SK-N-SH treated with all-trans-retinoic acid at 6 μM for 48 hours (cell line): Measurements from ENCODE around the gene UBE2E3.

Source experiments
- ATAC-seq: fragments of 200-7000 bp; cut with Tn5 transposase; 3 replicates; pipeline ENCODE4 v1.9.1; 2020; ENCODE audit warnings: mild to moderate bottlenecking, moderate library complexity
- BACH2 ChIP-seq: fragments of 250-450 bp; sonication (Bioruptor Pico); IDR thresholded peaks from 2 replicates; pipeline ENCODE4 v1.9.0; 2021; ENCODE audit warnings: mild to moderate bottlenecking, borderline replicate concordance
- CSDC2 ChIP-seq: fragments of 250-450 bp; sonication (Bioruptor Pico); IDR thresholded peaks from 2 replicates; pipeline ENCODE4 v1.5.0; 2020; ENCODE audit warnings: mild to moderate bottlenecking, moderate library complexity
- CSRNP3 ChIP-seq: fragments of 250-450 bp; sonication (Bioruptor Pico); IDR thresholded peaks from 2 replicates; pipeline ENCODE4 v1.5.1; 2021; ENCODE audit warnings: mild to moderate bottlenecking, moderate library complexity
- ESRRG ChIP-seq: fragments of 250-450 bp; sonication (Bioruptor Pico); IDR thresholded peaks from 2 replicates; pipeline ENCODE4 v1.6.1; 2021; ENCODE audit warnings: mild to moderate bottlenecking
- GLIS3 ChIP-seq: fragments of 250-450 bp; sonication (Bioruptor Pico); IDR thresholded peaks from 2 replicates; pipeline ENCODE4 v1.5.0; 2020; ENCODE audit warnings: mild to moderate bottlenecking, moderate library complexity
- ISL1 ChIP-seq: fragments of 250-450 bp; sonication (Bioruptor Pico); IDR thresholded peaks from 2 replicates; pipeline ENCODE4 v2.1.2; 2022; ENCODE audit warnings: mild to moderate bottlenecking, moderate library complexity
- OSR1 ChIP-seq: fragments of 250-450 bp; sonication (Bioruptor Pico); IDR thresholded peaks from 2 replicates; pipeline ENCODE4 v1.8.0; 2022; ENCODE audit warnings: moderate library complexity, mild to moderate bottlenecking, inconsistent platforms
- POU6F1 ChIP-seq: fragments of 250-450 bp; sonication (Bioruptor Pico); IDR thresholded peaks from 2 replicates; pipeline ENCODE4 v1.8.0; 2021; ENCODE audit warnings: low read depth, mild to moderate bottlenecking, moderate library complexity, borderline replicate concordance
- PPARA ChIP-seq: fragments of 250-450 bp; sonication (Bioruptor Pico); IDR thresholded peaks from 2 replicates; pipeline ENCODE4 v1.5.0; 2020; ENCODE audit warnings: mild to moderate bottlenecking, borderline replicate concordance
- RARB ChIP-seq: fragments of 250-450 bp; sonication (Bioruptor Pico); IDR thresholded peaks from 2 replicates; pipeline ENCODE4 v1.8.0; 2021; ENCODE audit warnings: mild to moderate bottlenecking, moderate library complexity
- SNAI2 ChIP-seq: fragments of 250-450 bp; sonication (Bioruptor Pico); IDR thresholded peaks from 2 replicates; pipeline ENCODE4 v1.5.0; 2020; ENCODE audit warnings: mild to moderate bottlenecking, moderate library complexity
- TCF4 ChIP-seq: fragments of 250-450 bp; sonication (Bioruptor Pico); IDR thresholded peaks from 2 replicates; pipeline ENCODE4 v1.8.0; 2021; ENCODE audit warnings: mild to moderate bottlenecking, moderate library complexity, borderline replicate concordance
- TOX ChIP-seq: fragments of 250-450 bp; sonication (Bioruptor Pico); IDR thresholded peaks from 2 replicates; pipeline ENCODE4 v1.8.0; 2021; ENCODE audit warnings: mild to moderate bottlenecking, moderate library complexity, borderline replicate concordance
- ZC3H10 ChIP-seq: fragments of 250-450 bp; sonication (Bioruptor Pico); IDR thresholded peaks from 2 replicates; pipeline ENCODE4 v1.5.1; 2021; ENCODE audit warnings: mild to moderate bottlenecking, moderate library complexity
- ZFP3 ChIP-seq: fragments of 250-450 bp; sonication (Bioruptor Pico); IDR thresholded peaks from 2 replicates; pipeline ENCODE4 v1.5.0; 2020; ENCODE audit warnings: mild to moderate bottlenecking, moderate library complexity
- ZFP30 ChIP-seq: fragments of 450-650 bp; formaldehyde crosslinking; IDR thresholded peaks from 2 replicates; pipeline ENCODE4 v1.5.0; 2022; ENCODE audit warnings: mild to moderate bottlenecking, moderate library complexity
- ZNF70 ChIP-seq: fragments of 450-650 bp; formaldehyde crosslinking; IDR thresholded peaks from 2 replicates; pipeline ENCODE4 v1.5.0; 2020; ENCODE audit warnings: mild to moderate bottlenecking, moderate library complexity
- ZNF8 ChIP-seq: fragments of 450-650 bp; formaldehyde crosslinking; IDR thresholded peaks from 2 replicates; pipeline ENCODE4 v1.5.0; 2020; ENCODE audit warnings: mild to moderate bottlenecking, moderate library complexity
- TF ChIP-seq, protein P1 (sequence below): fragments of 250-450 bp; sonication (Bioruptor Pico); IDR thresholded peaks from 2 replicates; pipeline ENCODE4 v1.5.0; 2020; ENCODE audit warnings: mild to moderate bottlenecking, moderate library complexity
- TF ChIP-seq, protein P2 (sequence below): fragments of 250-450 bp; sonication (Bioruptor Pico); IDR thresholded peaks from 2 replicates; pipeline ENCODE4 v1.8.0; 2020; ENCODE audit warnings: mild to moderate bottlenecking, moderate library complexity, borderline replicate concordance
- TF ChIP-seq, protein P3 (sequence below): fragments of 250-450 bp; sonication (Bioruptor Pico); IDR thresholded peaks from 2 replicates; pipeline ENCODE4 v1.5.1; 2020; ENCODE audit warnings: low read depth, mild to moderate bottlenecking, moderate library complexity

The UBE2E3 gene

GRCh38 chr2:180990337-180990736, 9.9 kb downstream of the UBE2E3 start:
- TF ChIP-seq PPARA (CRISPR knock-in tag) (no peak), ZFP30 (no peak), CSDC2 (no peak), POU6F1 (no peak), TOX (CRISPR knock-in tag) (no peak), ZNF8 (CRISPR knock-in tag) (no peak), TCF4 (CRISPR knock-in tag) (no peak), ZC3H10 (CRISPR knock-in tag) (no peak), ZNF70 (CRISPR knock-in tag) (no peak), ESRRG (CRISPR knock-in tag) (no peak), RARB (no peak), CSRNP3 (no peak), ISL1 (CRISPR knock-in tag) (no peak), OSR1 (CRISPR knock-in tag) (no peak)
- TF ChIP-seq, protein P1, sequence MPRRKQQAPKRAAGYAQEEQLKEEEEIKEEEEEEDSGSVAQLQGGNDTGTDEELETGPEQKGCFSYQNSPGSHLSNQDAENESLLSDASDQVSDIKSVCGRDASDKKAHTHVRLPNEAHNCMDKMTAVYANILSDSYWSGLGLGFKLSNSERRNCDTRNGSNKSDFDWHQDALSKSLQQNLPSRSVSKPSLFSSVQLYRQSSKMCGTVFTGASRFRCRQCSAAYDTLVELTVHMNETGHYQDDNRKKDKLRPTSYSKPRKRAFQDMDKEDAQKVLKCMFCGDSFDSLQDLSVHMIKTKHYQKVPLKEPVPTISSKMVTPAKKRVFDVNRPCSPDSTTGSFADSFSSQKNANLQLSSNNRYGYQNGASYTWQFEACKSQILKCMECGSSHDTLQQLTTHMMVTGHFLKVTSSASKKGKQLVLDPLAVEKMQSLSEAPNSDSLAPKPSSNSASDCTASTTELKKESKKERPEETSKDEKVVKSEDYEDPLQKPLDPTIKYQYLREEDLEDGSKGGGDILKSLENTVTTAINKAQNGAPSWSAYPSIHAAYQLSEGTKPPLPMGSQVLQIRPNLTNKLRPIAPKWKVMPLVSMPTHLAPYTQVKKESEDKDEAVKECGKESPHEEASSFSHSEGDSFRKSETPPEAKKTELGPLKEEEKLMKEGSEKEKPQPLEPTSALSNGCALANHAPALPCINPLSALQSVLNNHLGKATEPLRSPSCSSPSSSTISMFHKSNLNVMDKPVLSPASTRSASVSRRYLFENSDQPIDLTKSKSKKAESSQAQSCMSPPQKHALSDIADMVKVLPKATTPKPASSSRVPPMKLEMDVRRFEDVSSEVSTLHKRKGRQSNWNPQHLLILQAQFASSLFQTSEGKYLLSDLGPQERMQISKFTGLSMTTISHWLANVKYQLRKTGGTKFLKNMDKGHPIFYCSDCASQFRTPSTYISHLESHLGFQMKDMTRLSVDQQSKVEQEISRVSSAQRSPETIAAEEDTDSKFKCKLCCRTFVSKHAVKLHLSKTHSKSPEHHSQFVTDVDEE (CRISPR knock-in tag), result no peak
- TF ChIP-seq, protein P2, sequence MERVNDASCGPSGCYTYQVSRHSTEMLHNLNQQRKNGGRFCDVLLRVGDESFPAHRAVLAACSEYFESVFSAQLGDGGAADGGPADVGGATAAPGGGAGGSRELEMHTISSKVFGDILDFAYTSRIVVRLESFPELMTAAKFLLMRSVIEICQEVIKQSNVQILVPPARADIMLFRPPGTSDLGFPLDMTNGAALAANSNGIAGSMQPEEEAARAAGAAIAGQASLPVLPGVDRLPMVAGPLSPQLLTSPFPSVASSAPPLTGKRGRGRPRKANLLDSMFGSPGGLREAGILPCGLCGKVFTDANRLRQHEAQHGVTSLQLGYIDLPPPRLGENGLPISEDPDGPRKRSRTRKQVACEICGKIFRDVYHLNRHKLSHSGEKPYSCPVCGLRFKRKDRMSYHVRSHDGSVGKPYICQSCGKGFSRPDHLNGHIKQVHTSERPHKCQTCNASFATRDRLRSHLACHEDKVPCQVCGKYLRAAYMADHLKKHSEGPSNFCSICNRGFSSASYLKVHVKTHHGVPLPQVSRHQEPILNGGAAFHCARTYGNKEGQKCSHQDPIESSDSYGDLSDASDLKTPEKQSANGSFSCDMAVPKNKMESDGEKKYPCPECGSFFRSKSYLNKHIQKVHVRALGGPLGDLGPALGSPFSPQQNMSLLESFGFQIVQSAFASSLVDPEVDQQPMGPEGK (CRISPR knock-in tag), result no peak
- TF ChIP-seq, protein P3, sequence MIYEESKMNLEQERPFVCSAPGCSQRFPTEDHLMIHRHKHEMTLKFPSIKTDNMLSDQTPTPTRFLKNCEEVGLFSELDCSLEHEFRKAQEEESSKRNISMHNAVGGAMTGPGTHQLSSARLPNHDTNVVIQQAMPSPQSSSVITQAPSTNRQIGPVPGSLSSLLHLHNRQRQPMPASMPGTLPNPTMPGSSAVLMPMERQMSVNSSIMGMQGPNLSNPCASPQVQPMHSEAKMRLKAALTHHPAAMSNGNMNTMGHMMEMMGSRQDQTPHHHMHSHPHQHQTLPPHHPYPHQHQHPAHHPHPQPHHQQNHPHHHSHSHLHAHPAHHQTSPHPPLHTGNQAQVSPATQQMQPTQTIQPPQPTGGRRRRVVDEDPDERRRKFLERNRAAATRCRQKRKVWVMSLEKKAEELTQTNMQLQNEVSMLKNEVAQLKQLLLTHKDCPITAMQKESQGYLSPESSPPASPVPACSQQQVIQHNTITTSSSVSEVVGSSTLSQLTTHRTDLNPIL (CRISPR knock-in tag), result no peak

GRCh38 chr2:180990794-180991193, 10.4 kb downstream of the UBE2E3 start:
- ATAC-seq, result no peak

More at GRCh38 chr2:180990337-180990736, 9.9 kb downstream of the UBE2E3 start:
- no peak for ATAC-seq

More at GRCh38 chr2:180990794-180991193, 10.4 kb downstream of the UBE2E3 start:
- TF ChIP-seq, protein P1 (CRISPR knock-in tag), result no peak
- TF ChIP-seq ESRRG (CRISPR knock-in tag), result no peak
- no peak for TF ChIP-seq BACH2 (CRISPR knock-in tag)
- no peak for TF ChIP-seq SNAI2 (CRISPR knock-in tag)
- no peak for TF ChIP-seq RARB
- TF ChIP-seq PPARA (CRISPR knock-in tag), result no peak
- TF ChIP-seq OSR1 (CRISPR knock-in tag), result no peak
- no peak for TF ChIP-seq CSRNP3
- no peak for TF ChIP-seq TOX (CRISPR knock-in tag)
- no peak for TF ChIP-seq GLIS3 (CRISPR knock-in tag)
- no peak for TF ChIP-seq TCF4 (CRISPR knock-in tag)
- no peak for TF ChIP-seq ISL1 (CRISPR knock-in tag)
- no peak for TF ChIP-seq ZFP3 (CRISPR knock-in tag)
- TF ChIP-seq CSDC2, result no peak
- no peak for TF ChIP-seq ZNF70 (CRISPR knock-in tag)
